Measurements from ENCODE around the gene TYMP.
"Not testable (repeated sequence)": the region's sequence is repeated elsewhere in the genome, so short reads cannot be mapped to it uniquely, and the experiment has no call there.

Gene TYMP

DNA sequence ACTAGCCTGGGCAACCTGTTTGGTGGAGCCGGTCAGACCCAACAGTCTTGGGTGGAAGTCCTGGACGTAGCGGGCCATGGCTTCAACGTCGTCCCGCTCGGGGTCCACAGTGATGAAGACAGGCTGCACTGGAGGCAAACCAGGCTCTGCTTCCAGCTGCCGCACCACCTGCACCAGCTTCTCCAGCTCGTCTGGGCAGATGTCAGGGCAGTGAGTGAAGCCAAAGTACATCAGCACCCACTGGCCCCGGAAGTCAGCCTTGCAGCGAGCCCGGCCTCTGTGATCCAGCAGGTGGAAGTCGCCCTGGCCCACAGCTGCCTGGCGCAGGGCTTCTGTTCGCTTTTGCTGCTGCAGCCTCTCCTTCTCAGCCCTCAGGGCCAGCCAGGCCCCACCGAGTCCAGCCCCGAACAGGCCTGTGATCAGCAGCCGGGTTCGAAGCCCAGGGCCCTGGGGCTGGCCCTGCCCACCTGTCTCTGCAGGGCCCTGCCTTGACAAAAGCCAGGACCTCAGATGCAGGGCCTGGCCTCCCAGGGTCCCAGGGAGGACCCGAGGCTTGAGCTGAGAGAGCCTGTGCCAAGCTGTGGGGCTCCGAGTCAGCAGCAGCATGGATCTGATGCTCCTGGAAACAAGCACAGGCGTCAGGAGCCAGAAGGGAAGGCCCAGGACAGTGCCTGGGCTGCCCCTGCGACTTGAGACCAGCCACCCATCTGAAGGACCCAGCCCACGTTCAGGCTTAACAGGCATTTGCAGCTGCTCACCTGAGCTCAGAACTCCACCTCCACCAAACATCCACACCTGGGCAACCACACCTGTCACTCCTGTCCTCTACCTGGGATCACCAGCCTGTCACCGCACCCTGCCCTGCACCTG is 5.8 kb downstream of the TYMP start:
- DNase-seq, result no peak

DNA sequence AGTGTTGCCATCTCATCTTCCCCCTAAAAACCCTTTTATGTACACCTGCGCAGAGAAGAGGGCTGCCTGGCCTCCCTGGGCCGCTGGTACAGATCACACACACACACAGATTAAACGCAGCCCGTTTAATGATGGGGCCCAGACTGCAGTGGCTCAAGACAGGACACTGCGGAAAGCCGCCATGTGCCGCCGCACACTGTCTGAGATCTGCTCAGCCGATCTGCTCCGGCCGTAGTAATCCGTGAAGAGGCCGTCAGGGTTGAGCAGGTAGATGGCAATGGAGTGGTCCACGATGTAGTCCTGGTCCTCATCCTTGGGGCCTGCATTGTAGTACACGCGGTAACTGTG is 6.4 kb downstream of the TYMP start:
- no peak for DNase-seq

DNA sequence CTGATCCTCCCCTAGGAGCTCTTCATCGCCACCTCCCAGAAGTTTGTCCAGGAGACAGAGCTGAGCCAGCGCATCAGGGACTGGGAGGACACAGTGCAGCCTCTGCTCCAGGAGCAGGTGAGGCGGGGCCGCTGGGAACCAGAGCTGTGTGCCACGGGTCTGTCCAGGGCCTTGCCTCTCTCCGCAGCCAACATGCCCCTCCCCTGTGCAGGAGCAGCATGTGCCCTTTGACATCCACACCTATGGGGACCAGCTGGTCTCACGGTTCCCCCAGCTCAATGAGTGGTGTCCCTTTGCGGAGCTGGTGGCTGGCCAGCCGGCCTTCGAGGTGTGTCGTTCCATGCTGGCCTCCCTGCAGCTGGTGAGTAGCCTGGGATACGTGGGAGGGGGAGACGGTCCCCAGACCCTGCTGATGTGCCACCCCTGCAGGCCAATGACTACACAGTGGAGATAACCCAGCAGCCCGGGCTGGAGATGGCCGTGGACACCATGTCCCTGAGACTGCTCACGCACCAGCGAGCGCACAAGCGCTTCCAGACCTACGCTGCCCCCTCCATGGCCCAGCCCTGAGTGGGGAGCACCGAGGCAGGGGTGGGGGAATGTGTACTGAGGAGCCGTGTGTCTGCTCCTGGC is 6.9 kb downstream of the TYMP start:
- DNase-seq, result no peak

- no peak for DNase-seq
Observed at GRCh38 chr22:50522208-50522805, 7.5 kb downstream of the TYMP start.

- no peak for DNase-seq
Observed at GRCh38 chr22:50521710-50522109, 8.1 kb downstream of the TYMP start.

DNA sequence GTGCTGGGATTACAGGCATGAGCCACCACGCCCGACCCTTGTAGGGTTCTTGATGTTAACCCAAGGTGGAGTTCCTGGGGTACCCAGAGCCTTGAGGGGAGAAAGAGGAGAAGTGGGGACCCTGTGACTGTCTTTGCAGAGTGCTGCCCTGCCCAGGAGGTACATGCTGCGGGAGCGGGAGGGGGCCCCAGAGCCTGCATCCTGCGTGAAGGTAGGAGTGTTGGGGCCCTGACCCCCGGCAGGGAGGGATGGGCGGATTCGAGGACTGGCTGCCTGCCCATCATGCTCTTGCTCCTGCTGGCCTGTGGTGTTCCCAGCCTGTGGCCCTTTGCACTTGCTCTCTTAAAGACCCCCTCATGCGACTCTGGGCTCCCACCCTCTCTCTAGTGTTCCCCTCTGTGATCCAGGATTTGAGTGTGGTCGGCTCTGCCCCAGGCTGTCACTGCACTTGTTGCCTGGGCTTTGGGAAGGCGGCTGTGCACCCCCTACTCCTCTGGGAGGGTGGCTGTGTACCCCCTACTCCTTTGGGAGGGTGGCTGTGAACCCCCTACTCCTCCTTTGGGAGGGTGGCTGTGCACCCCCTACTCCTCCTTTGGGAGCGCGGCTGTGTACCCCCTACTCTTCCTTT is 8.9 kb downstream of the TYMP start:
- no peak for DNase-seq

DNA sequence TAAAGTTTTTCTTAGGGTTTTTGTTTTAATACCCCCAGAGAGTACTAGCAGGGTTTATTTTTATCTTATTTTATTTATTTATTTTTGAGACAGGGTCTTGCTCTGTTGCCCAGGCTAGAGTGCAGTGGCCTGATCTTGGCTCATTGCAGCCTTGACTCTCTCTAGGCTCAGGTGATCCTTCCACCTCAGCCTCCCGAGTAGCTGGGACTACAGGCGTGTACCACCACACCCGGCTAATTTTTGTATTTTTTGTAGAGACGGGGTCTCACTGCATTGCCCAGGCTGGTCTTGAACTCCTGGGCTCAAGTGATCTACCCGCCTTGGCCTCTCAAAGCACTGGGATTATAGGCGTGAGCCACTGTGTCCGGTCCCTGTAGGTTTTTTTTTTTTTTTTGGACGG is 9.6 kb downstream of the TYMP start:
- DNase-seq, result not testable (repeated sequence)

DNA sequence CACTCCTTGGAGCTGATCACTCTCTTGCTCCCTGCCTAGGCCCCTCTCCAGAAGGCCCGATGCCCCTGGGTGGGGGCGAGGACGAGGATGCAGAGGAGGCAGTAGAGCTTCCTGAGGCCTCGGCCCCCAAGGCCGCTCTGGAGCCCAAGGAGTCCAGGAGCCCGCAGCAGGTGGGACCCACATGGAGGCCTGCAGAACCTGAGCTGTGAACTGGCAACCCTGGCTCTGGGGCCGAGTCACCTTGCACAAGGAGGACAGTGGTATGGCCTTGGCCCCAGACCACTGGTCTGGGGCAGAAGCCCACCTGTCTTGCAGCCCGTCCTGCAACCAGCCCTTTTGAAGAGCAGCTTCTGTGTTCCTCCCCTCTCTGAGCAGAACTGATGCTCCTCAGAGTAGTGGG is 10.7 kb downstream of the TYMP start:
- DNase-seq, result no peak

DNA sequence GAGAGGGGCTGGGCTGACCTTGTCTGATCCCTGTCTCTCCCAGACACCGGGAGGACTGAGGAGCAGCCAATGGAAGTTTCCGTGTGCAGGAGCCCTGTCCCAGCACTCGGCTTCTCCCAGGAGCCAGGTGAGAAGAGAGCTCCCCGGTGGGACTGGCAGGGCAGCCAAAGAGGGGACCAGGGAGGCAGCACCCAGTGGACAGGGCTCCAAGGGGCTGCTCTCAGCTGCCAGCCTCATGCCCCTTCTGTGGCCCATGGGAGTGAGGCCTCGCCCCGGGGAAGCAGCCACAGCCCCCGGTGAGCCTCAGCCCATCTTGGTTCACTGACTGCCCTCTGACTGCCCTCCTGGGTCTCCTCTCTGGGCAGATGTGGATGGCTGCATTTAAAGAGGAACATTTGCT is 11.2 kb downstream of the TYMP start:
- no peak for DNase-seq

GRCh38 chr22:50517495-50518260 is 12.1 kb downstream of the TYMP start:
- no peak for DNase-seq

- no peak for DNase-seq
Observed at GRCh38 chr22:50516891-50517290, 12.9 kb downstream of the TYMP start.

DNA sequence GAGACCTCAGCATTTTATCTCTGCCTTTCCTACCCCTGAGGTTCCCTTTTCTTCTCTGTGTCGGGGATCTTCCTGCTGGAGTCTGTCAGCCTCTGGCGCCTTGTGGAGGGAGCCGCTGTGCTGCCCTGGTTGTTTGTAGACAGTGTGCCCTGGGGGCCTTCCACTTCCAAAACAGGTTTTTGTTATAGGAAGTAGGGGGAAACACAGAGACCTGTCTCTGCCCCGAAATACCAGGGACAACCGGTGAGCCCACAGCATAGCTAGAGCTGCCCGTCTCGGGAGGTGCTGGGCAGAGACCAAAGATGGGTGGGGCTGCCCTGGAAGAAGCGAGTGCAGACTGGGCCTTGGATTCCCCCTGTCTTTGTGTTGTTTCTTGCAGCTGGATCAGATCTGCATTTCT is 13.7 kb downstream of the TYMP start:
- no peak for DNase-seq

DNA sequence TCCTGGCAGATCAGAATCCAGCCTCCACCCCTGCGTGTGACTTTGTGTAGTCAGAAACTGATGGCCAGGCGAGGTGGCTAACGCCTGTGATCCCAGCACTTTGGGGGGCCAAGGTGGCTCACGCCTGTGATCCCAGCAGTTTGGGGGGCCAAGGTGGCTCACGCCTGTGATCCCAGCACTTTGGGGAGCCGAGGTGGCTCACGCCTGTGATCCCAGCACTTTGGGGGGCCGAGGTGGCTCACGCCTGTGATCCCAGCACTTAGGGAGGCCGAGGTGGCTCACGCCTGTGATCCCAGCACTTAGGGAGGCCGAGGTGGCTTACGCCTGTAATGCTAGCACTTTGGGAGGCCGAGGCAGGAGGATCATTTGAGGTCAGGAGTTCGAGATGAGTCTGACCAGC is 16.6 kb downstream of the TYMP start:
- no peak for DNase-seq

DNA sequence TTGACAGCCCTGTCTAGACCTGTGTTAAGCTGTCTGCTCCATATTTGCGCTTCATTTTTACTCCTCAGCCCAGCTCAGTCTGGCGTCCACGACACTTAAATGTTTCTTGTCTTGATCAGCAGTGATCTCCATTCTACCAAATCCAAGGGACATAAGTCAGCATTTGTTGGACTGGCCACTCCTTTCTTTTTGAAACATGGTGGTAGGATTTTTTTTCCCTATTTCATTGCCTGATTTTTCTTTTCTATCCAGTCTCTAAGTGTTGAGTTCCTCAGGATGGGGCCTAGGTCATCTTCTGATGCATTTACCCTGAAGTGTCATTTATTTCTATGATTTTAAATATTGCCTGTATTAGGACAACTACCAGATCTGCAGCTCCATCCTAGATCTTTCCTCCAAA is 20.9 kb downstream of the TYMP start:
- no peak for DNase-seq

DNA sequence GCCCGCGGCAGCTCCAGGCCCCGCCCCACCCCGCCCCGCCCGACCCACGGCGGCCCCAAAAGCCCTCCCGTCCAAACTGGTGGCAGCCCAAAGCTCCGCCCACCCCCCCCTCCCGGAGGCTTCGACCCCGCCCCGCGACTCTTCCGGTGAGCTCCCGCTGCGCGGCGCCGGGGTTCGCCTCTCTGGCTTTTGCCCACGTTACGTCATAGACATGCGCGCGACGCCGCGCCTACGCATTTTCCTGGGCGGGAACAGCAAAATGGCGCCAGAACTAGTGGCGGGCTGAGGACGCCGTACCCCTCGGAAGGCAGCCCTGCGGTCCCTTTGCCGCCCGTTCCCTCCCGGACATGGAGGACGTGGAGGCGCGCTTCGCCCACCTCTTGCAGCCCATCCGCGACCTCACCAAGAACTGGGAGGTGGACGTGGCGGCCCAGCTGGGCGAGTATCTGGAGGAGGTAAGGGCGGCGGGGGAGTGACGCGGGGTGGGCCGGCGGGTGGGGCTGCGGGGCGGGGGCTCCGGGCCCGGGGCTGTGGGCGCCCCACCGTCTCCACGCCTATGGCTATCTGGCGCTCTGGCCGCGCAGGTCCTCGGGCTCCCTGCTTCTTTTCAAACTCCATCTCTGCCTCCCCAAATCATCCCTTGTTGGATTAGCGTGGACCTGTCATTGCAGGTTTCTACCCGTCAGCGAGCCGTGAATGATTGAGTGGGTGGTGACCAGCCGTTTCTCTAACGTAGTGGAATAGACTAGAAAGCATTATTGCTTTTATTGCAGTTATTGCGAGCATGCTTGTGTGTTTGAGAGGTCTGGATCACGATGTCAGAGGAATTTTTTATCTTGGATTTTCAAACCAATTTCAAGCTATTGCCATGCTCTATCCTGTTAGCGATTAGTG is 21.6 kb downstream of the TYMP start, which contains the start of gene NCAPH2:
Gene NCAPH2 (plus strand): TSS at position 234 of the 894 bp plus-strand sequence. CDS start 114 bp downstream, at position 348.
- peak; percentile 97 for DNase-seq

GRCh38 chr22:50507421-50507990 is 22.3 kb downstream of the TYMP start, which contains the start of gene LMF2:
Gene LMF2, minus strand, starts transcription at chr22:50507702. Its CDS starts 27 bp downstream, at chr22:50507675.
- peak; percentile 94 for DNase-seq

DNA sequence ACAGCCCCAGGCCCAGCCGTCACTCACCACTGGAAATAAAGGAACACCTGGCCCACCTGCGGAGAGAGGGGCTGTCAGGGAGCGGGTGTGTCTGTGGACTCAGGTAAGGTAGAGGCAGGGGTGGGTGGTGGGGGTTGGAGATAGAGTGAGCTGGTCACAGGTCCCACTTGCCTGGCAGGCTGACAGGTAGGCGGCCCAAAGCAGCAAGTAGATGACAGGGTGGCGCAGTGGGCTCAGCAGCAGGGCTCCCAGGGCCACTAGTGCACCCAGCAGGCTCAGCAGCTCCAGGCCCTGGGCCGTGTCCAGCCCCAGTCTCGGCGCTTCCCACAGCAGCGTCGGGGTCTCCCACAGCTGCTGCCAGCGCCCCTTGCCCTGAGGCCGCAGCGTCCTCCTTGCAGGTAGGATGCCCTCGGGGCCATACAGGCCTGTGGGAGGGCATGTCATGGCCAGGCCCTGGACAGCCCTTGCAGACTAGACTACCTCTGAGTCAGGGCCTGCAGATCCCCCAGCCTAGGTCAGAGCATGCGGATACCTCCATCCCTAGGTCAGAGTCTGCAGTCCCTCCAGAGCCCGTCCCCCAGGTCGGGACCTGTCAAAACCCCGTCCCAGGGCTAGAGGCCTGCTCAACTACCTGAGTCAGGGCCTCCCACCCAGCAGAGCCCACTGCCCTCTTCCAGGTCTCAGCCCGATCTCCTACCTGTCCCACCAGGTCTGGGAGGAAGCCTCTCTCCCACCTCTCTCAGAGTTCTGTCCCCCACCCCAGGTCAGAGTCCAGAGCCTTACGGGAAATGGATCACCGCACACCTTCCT is 23.0 kb downstream of the TYMP start:
- DNase-seq, result no peak

DNA sequence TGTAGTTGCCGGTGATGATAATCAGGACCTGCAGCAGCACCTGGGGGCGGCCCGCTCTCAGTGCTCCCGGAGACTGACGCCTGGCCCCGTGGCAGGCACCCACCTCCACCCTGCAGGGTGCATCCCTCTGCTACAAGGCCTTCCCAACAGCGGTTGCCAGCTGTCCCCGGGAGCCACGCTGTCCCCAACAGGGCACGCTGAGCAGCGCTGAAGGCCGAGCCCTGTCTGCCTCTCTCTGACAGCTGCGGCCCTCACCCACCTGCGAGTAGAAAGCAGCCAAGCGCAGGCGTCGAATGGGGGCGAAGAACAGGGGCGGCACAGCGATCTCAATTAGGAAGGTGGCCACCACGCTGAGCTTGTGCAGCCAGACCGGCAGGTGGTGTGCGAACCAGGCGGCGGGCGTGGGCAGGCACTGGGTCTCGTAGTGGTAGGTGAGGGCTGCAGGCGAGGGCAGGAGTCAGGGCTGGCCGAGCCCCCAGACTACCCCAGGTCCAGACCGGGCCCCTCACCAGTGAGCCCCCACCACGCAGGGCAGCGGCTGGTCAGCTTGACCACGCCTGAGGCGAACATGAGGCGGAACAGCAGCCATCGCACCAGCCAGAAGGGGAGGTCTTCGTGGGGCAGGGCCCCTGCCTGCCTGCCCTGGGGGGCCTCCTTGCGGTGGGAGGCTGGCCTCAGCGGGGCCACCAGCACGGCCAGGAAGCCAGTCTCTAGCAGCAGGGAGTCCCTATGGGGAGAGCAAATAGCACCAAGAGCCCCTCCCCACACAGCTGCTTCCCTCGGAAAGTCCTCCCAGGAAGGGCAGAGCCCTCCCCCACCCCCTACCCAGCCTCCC is 23.8 kb downstream of the TYMP start:
- DNase-seq, result no peak

GRCh38 chr22:50505276-50505775 is 24.5 kb downstream of the TYMP start:
- DNase-seq, result no peak

Measured in CD4-positive, alpha-beta T cell treated with Interleukin-10 for 1 hour (primary cell).